Activated naive CD8-positive, alpha-beta T cell treated with anti-CD3 and anti-CD28 coated beads, Interleukin-2, amount 10 ng/mL, durations not matched to agents 7 days and 5 days (primary cell): ENCODE data around the gene FLRT1. TPM values are rescaled to one million over a fixed set of nuclear protein-coding genes. Genes with fewer than 3 reads are reported as not detected.

ENCODE experiments used
- ATAC-seq: fragments of 150-1000 bp; cut with Tn5 transposase; one replicate; pipeline ENCODE4 v1.10.0; 2021; ENCODE audit warnings: low read depth, moderate library complexity
- POLR2A ChIA-PET: fragments of 350-600 bp; sonication (Branson Sonifier 250); formaldehyde crosslinking; loops from one replicate; lab custom pipeline; 2021; ENCODE audit warnings: antibody characterized with exemption; lab: Charles Lee
- DNase-seq: peaks from one replicate; pipeline ENCODE4 v3.0.0; 2021
- H3K27ac Mint-ChIP-seq: one replicate; pipeline ENCODE4 v1.8.0; 2022; ENCODE audit warnings: mild to moderate bottlenecking, mixed read lengths
- H3K27me3 Mint-ChIP-seq: one replicate; pipeline ENCODE4 v1.8.0; 2022; ENCODE audit warnings: mild to moderate bottlenecking, moderate library complexity, mixed read lengths
- H3K36me3 Mint-ChIP-seq: one replicate; pipeline ENCODE4 v1.8.0; 2021; ENCODE audit warnings: mild to moderate bottlenecking, mixed read lengths
- H3K4me1 Mint-ChIP-seq: one replicate; pipeline ENCODE4 v1.8.0; 2021; ENCODE audit warnings: mixed read lengths
- H3K4me3 Mint-ChIP-seq: one replicate; pipeline ENCODE4 v1.8.0; 2022; ENCODE audit warnings: mild to moderate bottlenecking, moderate library complexity, mixed read lengths
- H3K9me3 Mint-ChIP-seq: one replicate; pipeline ENCODE4 v1.8.0; 2021; ENCODE audit warnings: mixed read lengths
- total RNA-seq, 2 experiments: library from RNA; stranded (reverse); gene quantifications; one replicate each; pipeline ENCODE4 v1.2.3, GENCODE V29; 2021

The FLRT1 gene
- total RNA-seq, 2 experiments from 2014 or later, result not detected

GRCh38 chr11:64063777-64064176, 28.0 kb downstream of the FLRT1 start:
- Mint-ChIP-seq H3K27me3 (peaks cover 25% of the 10 kb centered on the region), H3K4me3 (no peak overlapping the region), H3K36me3 (no peaks in the 10 kb centered on the region), H3K9me3 (no peaks in the 10 kb centered on the region), H3K4me1 (peaks cover 7% of the 10 kb centered on the region), H3K27ac (no peak overlapping the region)
- POLR2A ChIA-PET, result no interaction called here
- DNase-seq, result no peak
- no peak for ATAC-seq

GRCh38 chr11:64064374-64065140, 28.8 kb downstream of the FLRT1 start:
- DNase-seq (no peak), ATAC-seq (no peak)
- Mint-ChIP-seq H3K36me3 (no peaks in the 10 kb centered on the region), H3K27ac (no peak overlapping the region), H3K27me3 (peaks cover 22% of the 10 kb centered on the region), H3K4me3 (no peak overlapping the region), H3K4me1 (peaks cover 7% of the 10 kb centered on the region), H3K9me3 (no peaks in the 10 kb centered on the region)
- POLR2A ChIA-PET, result no interaction called here

GRCh38 chr11:64065141-64065465, 29.4 kb downstream of the FLRT1 start:
- no peaks in the 10 kb centered on the region for H3K36me3 Mint-ChIP-seq

GRCh38 chr11:64065712-64066111, 30.0 kb downstream of the FLRT1 start:
- DNase-seq (no peak), ATAC-seq (no peak)
- no peak overlapping the region for H3K27ac Mint-ChIP-seq
- H3K4me3 Mint-ChIP-seq, result no peak overlapping the region
- H3K36me3 Mint-ChIP-seq, result no peaks in the 10 kb centered on the region
- H3K27me3 Mint-ChIP-seq, result peaks cover 18% of the 10 kb centered on the region
- POLR2A ChIA-PET, result no interaction called here
- no peaks in the 10 kb centered on the region for H3K9me3 Mint-ChIP-seq
- H3K4me1 Mint-ChIP-seq, result peaks cover 6% of the 10 kb centered on the region

More at GRCh38 chr11:64065141-64065465, 29.4 kb downstream of the FLRT1 start:
- Mint-ChIP-seq H3K9me3 (no peaks in the 10 kb centered on the region), H3K4me1 (peaks cover 7% of the 10 kb centered on the region), H3K27ac (no peak overlapping the region), H3K4me3 (no peak overlapping the region), H3K27me3 (peaks cover 22% of the 10 kb centered on the region)
- POLR2A ChIA-PET, result no interaction called here
- ATAC-seq (no peak), DNase-seq (no peak)

GRCh38 chr11:64067230-64067993, 31.7 kb downstream of the FLRT1 start:
- POLR2A ChIA-PET, result no interaction called here
- Mint-ChIP-seq H3K9me3 (no peaks in the 10 kb centered on the region), H3K36me3 (no peaks in the 10 kb centered on the region), H3K27me3 (peaks cover 6% of the 10 kb centered on the region), H3K4me3 (no peak overlapping the region), H3K4me1 (peaks cover 1% of the 10 kb centered on the region), H3K27ac (no peak overlapping the region)
- DNase-seq, result no peak
- no peak for ATAC-seq

GRCh38 chr11:64068705-64069400, 33.1 kb downstream of the FLRT1 start:
- DNase-seq (no peak), ATAC-seq (no peak)
- Mint-ChIP-seq H3K4me1 (peaks cover 1% of the 10 kb centered on the region), H3K4me3 (no peak overlapping the region), H3K9me3 (no peaks in the 10 kb centered on the region), H3K27me3 (peaks cover 1% of the 10 kb centered on the region), H3K27ac (no peak overlapping the region), H3K36me3 (no peaks in the 10 kb centered on the region)
- POLR2A ChIA-PET, result no interaction called here

GRCh38 chr11:64069401-64070313, 33.9 kb downstream of the FLRT1 start:
- Mint-ChIP-seq H3K27me3 (peaks cover 1% of the 10 kb centered on the region), H3K4me3 (no peak overlapping the region), H3K27ac (no peak overlapping the region), H3K9me3 (no peaks in the 10 kb centered on the region), H3K4me1 (peaks cover 1% of the 10 kb centered on the region), H3K36me3 (no peaks in the 10 kb centered on the region)
- ATAC-seq (no peak), DNase-seq (no peak)
- POLR2A ChIA-PET, result no interaction called here

- no peaks in the 10 kb centered on the region for H3K36me3 Mint-ChIP-seq
- DNase-seq, result no peak
- no peaks in the 10 kb centered on the region for H3K9me3 Mint-ChIP-seq
- H3K27ac Mint-ChIP-seq, result no peak overlapping the region
- H3K4me3 Mint-ChIP-seq, result no peak overlapping the region
- H3K27me3 Mint-ChIP-seq, result peaks cover 1% of the 10 kb centered on the region
- ATAC-seq, result no peak
- peaks cover 1% of the 10 kb centered on the region for H3K4me1 Mint-ChIP-seq
- POLR2A ChIA-PET, result no interaction called here
Observed at GRCh38 chr11:64070314-64070681, 34.6 kb downstream of the FLRT1 start.

- Mint-ChIP-seq H3K36me3 (no peaks in the 10 kb centered on the region), H3K4me3 (no peak overlapping the region), H3K4me1 (no peaks in the 10 kb centered on the region), H3K27me3 (no peaks in the 10 kb centered on the region), H3K27ac (no peak overlapping the region), H3K9me3 (no peaks in the 10 kb centered on the region)
- POLR2A ChIA-PET, result no interaction called here
- no peak for ATAC-seq
- no peak for DNase-seq
Observed at GRCh38 chr11:64071849-64072248, 36.1 kb downstream of the FLRT1 start.

GRCh38 chr11:64072403-64072802, 36.7 kb downstream of the FLRT1 start:
- H3K27me3 Mint-ChIP-seq, result no peaks in the 10 kb centered on the region
- H3K9me3 Mint-ChIP-seq, result no peaks in the 10 kb centered on the region
- H3K4me3 Mint-ChIP-seq, result no peak overlapping the region
- POLR2A ChIA-PET, result no interaction called here
- H3K27ac Mint-ChIP-seq, result no peak overlapping the region
- DNase-seq (no peak), ATAC-seq (no peak)
- no peaks in the 10 kb centered on the region for H3K36me3 Mint-ChIP-seq
- no peaks in the 10 kb centered on the region for H3K4me1 Mint-ChIP-seq

GRCh38 chr11:64072871-64073270, 37.1 kb downstream of the FLRT1 start:
- no peak overlapping the region for H3K27ac Mint-ChIP-seq
- no peaks in the 10 kb centered on the region for H3K4me1 Mint-ChIP-seq
- DNase-seq (no peak), ATAC-seq (no peak)
- no peaks in the 10 kb centered on the region for H3K27me3 Mint-ChIP-seq
- H3K4me3 Mint-ChIP-seq, result no peak overlapping the region
- no peaks in the 10 kb centered on the region for H3K9me3 Mint-ChIP-seq
- POLR2A ChIA-PET, result no interaction called here
- no peaks in the 10 kb centered on the region for H3K36me3 Mint-ChIP-seq

GRCh38 chr11:64073542-64073941, 37.8 kb downstream of the FLRT1 start:
- H3K4me3 Mint-ChIP-seq, result no peak overlapping the region
- H3K9me3 Mint-ChIP-seq, result no peaks in the 10 kb centered on the region
- no peaks in the 10 kb centered on the region for H3K27me3 Mint-ChIP-seq
- POLR2A ChIA-PET, result no interaction called here
- no peaks in the 10 kb centered on the region for H3K36me3 Mint-ChIP-seq
- ATAC-seq (no peak), DNase-seq (no peak)
- H3K27ac Mint-ChIP-seq, result no peak overlapping the region
- H3K4me1 Mint-ChIP-seq, result no peaks in the 10 kb centered on the region

GRCh38 chr11:64074239-64074638, 38.5 kb downstream of the FLRT1 start:
- ATAC-seq, result no peak

More at GRCh38 chr11:64074239-64074638, 38.5 kb downstream of the FLRT1 start:
- Mint-ChIP-seq H3K27me3 (no peaks in the 10 kb centered on the region), H3K4me1 (no peaks in the 10 kb centered on the region), H3K36me3 (no peaks in the 10 kb centered on the region), H3K9me3 (no peaks in the 10 kb centered on the region), H3K27ac (no peak overlapping the region), H3K4me3 (no peak overlapping the region)
- DNase-seq, result no peak
- POLR2A ChIA-PET, result no interaction called here
